Psoas muscle (tissue), 8 donors: Measurements from ENCODE around the gene TPTE. TPM values are rescaled to one million over a fixed set of nuclear protein-coding genes. Genes with fewer than 3 reads are reported as not detected.
"Not testable (repeated sequence)": the region's sequence is repeated elsewhere in the genome, so short reads cannot be mapped to it uniquely, and the experiment has no call there.

Experiments used
- ATAC-seq, 4 donors: fragments of 200-7000 bp; cut with Tn5 transposase; one replicate each; pipeline ENCODE4 v1.9.1; 2020; ENCODE audit warnings: moderate library complexity in 3 of 4, mild to moderate bottlenecking in 2 of 4
- DNase-seq, 2 donors: peaks; one replicate each; pipeline ENCODE4 v3.0.0-alpha.2; 2020
- H3K27ac ChIP-seq: fragments of 200-600 bp; one replicate; pipeline ENCODE4 v1.8.0; 2022
- H3K27me3 ChIP-seq, 3 donors: fragments of 200-600 bp in 1 of 3; one replicate each; pipeline versions ENCODE4 v1.6.1 to v1.8.0; 2013 to 2022; ENCODE audit warnings: low read length in 2 of 3, mild to moderate bottlenecking in 2 of 3, moderate library complexity in 1 of 3; ENCODE audit not compliant: insufficient read depth in 3 of 3
- H3K36me3 ChIP-seq, 2 donors: fragments of 200-600 bp in 1 of 2; one replicate each; pipeline versions ENCODE4 v1.6.1 to v1.8.0; 2013 to 2022; ENCODE audit warnings: low read depth in 1 of 2, mild to moderate bottlenecking in 1 of 2, moderate library complexity in 1 of 2; ENCODE audit not compliant: insufficient read depth in 1 of 2
- H3K4me1 ChIP-seq: fragments of 200-600 bp; one replicate; pipeline ENCODE4 v1.8.0; 2022
- H3K4me3 ChIP-seq: fragments of 200-600 bp; one replicate; pipeline ENCODE4 v1.8.0; 2022; ENCODE audit warnings: mild to moderate bottlenecking
- H3K9me3 ChIP-seq: fragments of 200-600 bp; one replicate; pipeline ENCODE4 v1.8.0; 2022
- CTCF ChIP-seq: fragments of 200-600 bp; IDR thresholded peaks from one replicate; pipeline ENCODE4 v1.8.0; 2022; ENCODE audit warnings: antibody characterized with exemption
- WGBS, 3 donors: extraction: QIAGEN DNeasy Blood & Tissue Kit; methylation state at CpG; one replicate each; pipeline versions ENCODE4 v1.1.6 to v1.1.7; 2013; 5-methylcytosine and 5-hydroxymethylcytosine counted together
- intact Hi-C, 2 donors: fragments of 100-400 bp; cut with DNase I; formaldehyde crosslinking; loops; one replicate each; pipeline versions ENCODE4 v1.11.0 to v1.14.2; 2022
- polyA plus RNA-seq, 3 donors: library from polyadenylated mRNA; stranded (reverse); fragments of 200-250 nt; gene quantifications; one replicate each; pipeline ENCODE4 v1.2.3, GENCODE V29; 2013
- total RNA-seq, 4 donors: library from RNA; stranded (reverse); fragmentation: NEBNext Ultra II Directional in 2 of 4; extraction: Animal tissue kit (Norgen Biotek cat#: 25700) in 2 of 4; gene quantifications; one replicate each; pipeline versions ENCODE4 v1.2.1 to v1.2.4, GENCODE V29; 2021 to 2023
- donor health status: healthy with polysubstance abuse.
- donor health status: DM: no; HTN: no; CAD: no; lungs with moderate emphysema.
- donor health status: Bipolar disorder and iron deficiency.
- donor health status: healthy.
- donor health status: DM: yes; HTN: yes; CAD: no.
- donor health status: DM: no; HTN: no; CAD: no.
- donor health status: DM: no; HTN: no; CAD: no.
- donor health status: DM: yes; HTN: yes; CAD: no.

The TPTE gene
- total and polyA plus RNA-seq, 7 donors: not detected

- ATAC-seq, H3K4me1 ChIP-seq, DNase-seq, H3K27me3 ChIP-seq, intact Hi-C loops, H3K27ac ChIP-seq, H3K9me3 ChIP-seq, H3K36me3 ChIP-seq, H3K4me3 ChIP-seq: not testable (repeated sequence)
- 63 to 68% (median 65%) methylated on average over 7 of the region's 7 CpGs for WGBS, 3 donors
These were observed 85.7 kb downstream of the TPTE start for GRCh38 chr21:10607074-10607473.

GRCh38 chr21:10614285-10614684 lies 92.9 kb downstream of the TPTE start:
- H3K27me3 ChIP-seq, H3K36me3 ChIP-seq, DNase-seq, H3K4me3 ChIP-seq, H3K27ac ChIP-seq, intact Hi-C loops, H3K4me1 ChIP-seq, H3K9me3 ChIP-seq: not testable (repeated sequence)
- ATAC-seq: peak in 1 of 4 donors; percentile 27
- WGBS, 3 donors: 70 to 76% (median 70%) methylated on average over 6 of the region's 6 CpGs

GRCh38 chr21:10616061-10616460 lies 94.7 kb downstream of the TPTE start:
- 60 to 70% (median 68%) methylated on average over 3 of the region's 3 CpGs for WGBS, 3 donors
- ATAC-seq, DNase-seq, H3K4me3 ChIP-seq, H3K4me1 ChIP-seq, intact Hi-C loops, H3K27me3 ChIP-seq, H3K36me3 ChIP-seq, H3K27ac ChIP-seq, H3K9me3 ChIP-seq: not testable (repeated sequence)

GRCh38 chr21:10616535-10616934 lies 95.2 kb downstream of the TPTE start:
- no peaks in the 10 kb centered on the region for H3K36me3 ChIP-seq
- H3K4me1 ChIP-seq: no peaks in the 10 kb centered on the region
- intact Hi-C loops: no loop called here

DNA sequence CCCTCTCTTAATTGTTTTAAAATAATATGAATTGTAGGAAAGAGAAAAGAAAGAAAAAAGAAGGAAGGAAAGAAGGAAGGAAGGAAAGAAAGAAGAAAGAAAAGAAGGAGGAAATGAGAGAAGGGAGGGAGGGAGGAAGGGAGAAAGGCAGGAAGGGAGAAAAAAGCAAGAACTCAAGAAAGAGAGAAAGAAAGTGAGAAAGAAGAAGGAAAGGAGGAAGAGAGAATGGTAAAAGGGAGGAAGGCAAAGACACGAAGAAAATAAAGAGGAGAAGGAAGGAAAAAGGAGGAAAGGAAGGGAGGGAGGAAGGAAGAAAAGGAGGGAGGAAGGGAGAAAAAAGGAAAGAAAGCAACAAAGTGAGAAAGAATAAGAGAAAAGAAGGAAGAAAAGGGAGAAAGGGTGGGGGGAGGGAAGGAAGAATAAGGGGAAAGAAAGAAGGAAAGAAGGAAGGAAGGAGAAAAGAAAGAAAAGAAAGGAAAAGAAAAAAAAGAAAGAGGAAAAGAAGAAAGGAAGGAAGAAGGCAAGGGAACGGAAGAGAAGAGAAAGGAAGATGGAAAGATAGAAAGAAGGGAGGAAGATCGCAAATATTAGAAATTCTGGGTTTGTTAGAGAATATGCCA lies 95.9 kb downstream of the TPTE start:
- intact Hi-C loops, H3K27ac ChIP-seq, H3K9me3 ChIP-seq, ATAC-seq, H3K4me3 ChIP-seq, H3K27me3 ChIP-seq, H3K4me1 ChIP-seq, H3K36me3 ChIP-seq, DNase-seq: not testable (repeated sequence)
- 56 to 61% (median 58%) methylated on average over 3 of the region's 3 CpGs for WGBS, 3 donors

More at GRCh38 chr21:10616535-10616934, 95.2 kb downstream of the TPTE start:
- no peak for TF ChIP-seq CTCF
- Histone ChIP-seq H3K4me3 (no peak overlapping the region), H3K9me3 (peaks cover 9% of the 10 kb centered on the region), H3K27me3 (no peaks in the 10 kb centered on the region), H3K27ac (no peak overlapping the region)
- DNase-seq (no peak), ATAC-seq (no peak)
- WGBS, 3 donors: 65 to 68% (median 66%) methylated on average over 25 to 30 of the region's 30 CpGs

DNA sequence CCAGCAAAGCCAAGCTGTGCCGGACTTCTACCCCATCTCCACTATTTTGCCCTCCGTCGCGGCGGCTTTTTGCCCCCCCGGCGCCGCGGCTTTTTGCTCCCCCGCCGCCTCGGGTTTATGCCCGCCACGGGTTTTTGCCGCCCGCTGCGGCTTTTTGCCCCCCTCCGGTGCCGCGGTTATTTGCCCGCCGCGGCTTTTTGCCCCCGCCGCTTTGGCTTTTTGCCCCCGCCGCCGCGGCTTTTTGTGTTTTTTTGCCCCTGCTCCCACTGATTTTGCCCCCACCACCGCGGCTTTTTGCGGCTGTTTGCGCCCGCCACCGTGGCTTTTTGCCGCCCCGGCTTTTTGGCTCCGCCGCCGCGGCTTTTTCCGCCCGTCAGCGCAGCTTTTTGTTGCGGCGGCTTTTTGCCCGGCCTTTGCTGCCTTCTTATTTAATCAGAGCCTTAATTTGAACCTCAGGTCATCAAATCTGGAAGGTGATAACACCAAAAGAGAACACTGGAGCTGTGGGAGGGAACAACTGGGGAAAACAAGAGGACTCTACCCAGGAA lies 106.0 kb downstream of the TPTE start:
- DNase-seq: no peak
- no peak for ATAC-seq
- H3K36me3 ChIP-seq: no peaks in the 10 kb centered on the region
- H3K27ac ChIP-seq: no peak overlapping the region
- no peaks in the 10 kb centered on the region for H3K4me1 ChIP-seq
- TF ChIP-seq CTCF: no peak
- intact Hi-C loops: no loop called here
- H3K9me3 ChIP-seq: no peaks in the 10 kb centered on the region
- no peaks in the 10 kb centered on the region for H3K27me3 ChIP-seq
- WGBS, 3 donors: 58 to 59% (median 58%) methylated on average over 47 of the region's 47 CpGs
- no peak overlapping the region for H3K4me3 ChIP-seq

- H3K4me3 ChIP-seq, H3K27ac ChIP-seq, H3K36me3 ChIP-seq, H3K27me3 ChIP-seq, DNase-seq, intact Hi-C loops, H3K9me3 ChIP-seq, H3K4me1 ChIP-seq: not testable (repeated sequence)
- WGBS, 3 donors: 68 to 71% (median 70%) methylated on average over 3 of the region's 3 CpGs
- peak in 1 of 4 donors; percentile 37 for ATAC-seq
These were observed 107.9 kb downstream of the TPTE start for GRCh38 chr21:10629239-10629638.

DNA sequence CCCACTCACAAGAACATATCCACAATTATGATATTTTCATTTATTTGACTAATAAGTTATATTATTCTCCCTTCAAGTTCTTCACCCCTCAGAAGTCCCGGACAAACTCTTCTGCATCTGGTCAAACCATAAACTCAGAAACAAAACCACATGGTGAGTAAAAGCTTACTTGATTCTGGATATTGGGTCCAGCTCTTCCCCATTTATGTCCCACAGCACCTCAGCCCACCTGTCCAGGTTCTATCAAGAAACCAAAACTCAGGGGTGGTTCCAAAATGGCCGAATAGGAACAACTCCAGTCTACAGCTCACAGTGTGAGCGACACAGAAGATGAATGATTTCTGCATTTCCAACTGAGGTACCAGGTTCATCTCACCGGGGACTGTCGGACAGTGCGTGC lies 109.4 kb downstream of the TPTE start:
- ATAC-seq, H3K4me3 ChIP-seq, H3K27ac ChIP-seq, H3K36me3 ChIP-seq, DNase-seq, intact Hi-C loops, H3K27me3 ChIP-seq, H3K4me1 ChIP-seq: not testable (repeated sequence)
- WGBS, 3 donors: 58 to 68% (median 65%) methylated on average over 6 of the region's 6 CpGs
- peaks cover 10% of the 10 kb centered on the region for H3K9me3 ChIP-seq

GRCh38 chr21:10631316-10631715 lies 109.9 kb downstream of the TPTE start:
- H3K36me3 ChIP-seq, intact Hi-C loops, H3K27ac ChIP-seq, H3K4me1 ChIP-seq, ATAC-seq, H3K4me3 ChIP-seq, DNase-seq, H3K27me3 ChIP-seq: not testable (repeated sequence)
- 53 to 58% (median 57%) methylated on average over 5 of the region's 5 CpGs for WGBS, 3 donors
- H3K9me3 ChIP-seq: peaks cover 15% of the 10 kb centered on the region

DNA sequence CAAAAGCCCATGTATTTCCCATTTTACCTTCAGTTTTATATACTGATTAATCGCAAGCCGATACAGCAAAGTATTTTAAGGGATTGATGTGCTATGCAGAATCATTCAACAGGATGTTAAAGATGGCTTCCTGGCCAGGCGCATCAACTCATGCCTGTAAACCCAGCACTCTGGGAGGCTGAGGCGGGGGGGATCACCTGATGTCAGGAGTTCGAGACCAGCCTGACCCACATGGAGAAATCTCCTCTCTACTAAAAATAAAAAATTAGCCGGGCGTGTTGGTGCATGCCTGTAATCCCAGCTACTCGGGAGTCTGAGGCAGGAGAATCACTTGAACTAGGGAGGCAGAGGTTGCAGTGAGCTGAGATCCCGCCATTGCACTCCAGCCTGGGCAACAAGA lies 116.8 kb downstream of the TPTE start:
- peaks cover 36% of the 10 kb centered on the region for H3K9me3 ChIP-seq
- intact Hi-C loops, H3K4me3 ChIP-seq, DNase-seq, H3K27me3 ChIP-seq, H3K36me3 ChIP-seq, H3K27ac ChIP-seq, ATAC-seq, H3K4me1 ChIP-seq: not testable (repeated sequence)
- 55 to 59% (median 59%) methylated on average over 9 of the region's 9 CpGs for WGBS, 3 donors
